H9 (cell line): ENCODE data around the gene CAPZA2. TPM values are rescaled to one million over a fixed set of nuclear protein-coding genes. Genes with fewer than 3 reads are reported as not detected.
A peak's percentile ranks its signal among the peaks of the same experiment; 100 is the strongest.

Experiments
- DNase-seq: peaks from one replicate; pipeline ENCODE4 v3.0.0-alpha.2; 2017
- H2AFZ ChIP-seq: one replicate; pipeline ENCODE4 v1.6.1; 2013; ENCODE audit warnings: mild to moderate bottlenecking, low read length, control low read depth, moderate library complexity
- H2AK5ac ChIP-seq: 2 replicates; pipeline ENCODE4 v1.6.1; 2013; ENCODE audit warnings: low read length, control low read depth, mixed read lengths; ENCODE audit not compliant: insufficient read length
- H2BK120ac ChIP-seq: one replicate; pipeline ENCODE4 v1.6.1; 2013; ENCODE audit warnings: low read depth, mild to moderate bottlenecking, low read length, control low read depth, inconsistent platforms; ENCODE audit not compliant: poor library complexity, severe bottlenecking
- H2BK12ac ChIP-seq: 2 replicates; pipeline ENCODE4 v1.6.1; 2013; ENCODE audit warnings: low read length, control low read depth, mixed read lengths, low read depth; ENCODE audit not compliant: insufficient read length
- H2BK15ac ChIP-seq: 2 replicates; pipeline ENCODE4 v1.6.1; 2013; ENCODE audit warnings: low read depth, low read length, control low read depth
- H2BK20ac ChIP-seq: one replicate; pipeline ENCODE4 v1.6.1; 2013; ENCODE audit warnings: low read depth, mild to moderate bottlenecking, low read length, control low read depth, inconsistent platforms; ENCODE audit not compliant: poor library complexity, severe bottlenecking
- H2BK5ac ChIP-seq: 2 replicates; pipeline ENCODE4 v1.6.1; 2013; ENCODE audit warnings: low read length, control low read depth, mixed read lengths; ENCODE audit not compliant: insufficient read length
- H3K14ac ChIP-seq: 2 replicates; pipeline ENCODE4 v1.6.1; 2013; ENCODE audit warnings: low read length, control low read depth; ENCODE audit not compliant: insufficient read depth
- H3K18ac ChIP-seq: 2 replicates; pipeline ENCODE4 v1.6.1; 2013; ENCODE audit warnings: low read depth, mild to moderate bottlenecking, mixed read lengths, low read length, control low read depth; ENCODE audit not compliant: insufficient read length
- H3K23ac ChIP-seq: 2 replicates; pipeline ENCODE4 v1.6.1; 2013; ENCODE audit warnings: low read length, control low read depth, mixed read lengths, low read depth; ENCODE audit not compliant: insufficient read length
- H3K23me2 ChIP-seq: 2 replicates; pipeline ENCODE4 v1.6.1; 2013; ENCODE audit warnings: low read depth, mild to moderate bottlenecking, mixed read lengths, low read length, control low read depth; ENCODE audit not compliant: insufficient read length, poor library complexity, severe bottlenecking
- H3K27ac ChIP-seq: 2 replicates; pipeline ENCODE4 v1.5.1; 2013; ENCODE audit warnings: low read length, control low read depth, mixed read lengths, low read depth; ENCODE audit not compliant: insufficient read length
- H3K27me3 ChIP-seq: 2 replicates; pipeline ENCODE4 v1.6.1; 2013; ENCODE audit warnings: low read length, control low read depth, inconsistent platforms; ENCODE audit not compliant: insufficient read depth
- H3K4ac ChIP-seq: 2 replicates; pipeline ENCODE4 v1.6.1; 2013; ENCODE audit warnings: low read depth, mild to moderate bottlenecking, control low read depth, inconsistent platforms, low read length, moderate library complexity
- H3K4me1 ChIP-seq: 2 replicates; pipeline ENCODE4 v1.6.1; 2013; ENCODE audit warnings: low read length, control low read depth, inconsistent platforms; ENCODE audit not compliant: insufficient read depth
- H3K4me2 ChIP-seq: 2 replicates; pipeline ENCODE4 v1.6.1; 2013; ENCODE audit warnings: low read length, control low read depth, mixed read lengths; ENCODE audit not compliant: insufficient read length, insufficient read depth
- H3K56ac ChIP-seq: 2 replicates; pipeline ENCODE4 v1.6.1; 2013; ENCODE audit warnings: low read depth, mild to moderate bottlenecking, mixed read lengths, low read length, control low read depth; ENCODE audit not compliant: insufficient read length
- H3K79me1 ChIP-seq: 2 replicates; pipeline ENCODE4 v1.6.1; 2013; ENCODE audit warnings: low read depth, mild to moderate bottlenecking, moderate library complexity, low read length, control low read depth, inconsistent platforms; ENCODE audit not compliant: insufficient read depth, poor library complexity, severe bottlenecking
- H3K79me2 ChIP-seq: 2 replicates; pipeline ENCODE4 v1.6.1; 2013; ENCODE audit warnings: low read length, control low read depth, inconsistent platforms; ENCODE audit not compliant: insufficient read depth
- H3K9ac ChIP-seq: 2 replicates; pipeline ENCODE4 v1.6.1; 2013; ENCODE audit warnings: low read length, control low read depth, mixed read lengths; ENCODE audit not compliant: insufficient read length; ENCODE audit errors: extremely low read depth
- H3K9me3 ChIP-seq: one replicate; pipeline ENCODE4 v1.6.1; 2013; ENCODE audit warnings: low read depth, low read length, inconsistent platforms; ENCODE audit not compliant: control insufficient read depth
- H3T11ph ChIP-seq: one replicate; pipeline ENCODE4 v1.6.1; 2013; ENCODE audit warnings: mild to moderate bottlenecking, low read length, control low read depth, inconsistent platforms
- H4K20me1 ChIP-seq: one replicate; pipeline ENCODE4 v1.6.1; 2013; ENCODE audit not compliant: control insufficient read depth, insufficient read length, insufficient read depth
- H4K5ac ChIP-seq: 2 replicates; pipeline ENCODE4 v1.6.1; 2013; ENCODE audit warnings: low read depth, mild to moderate bottlenecking, mixed read lengths, low read length, control low read depth; ENCODE audit not compliant: insufficient read length
- H4K8ac ChIP-seq: replicated peaks from 2 replicates; pipeline ENCODE4 v1.6.1; 2013; ENCODE audit warnings: low read length, control low read depth, mixed read lengths, low read depth; ENCODE audit not compliant: insufficient read length
- H4K91ac ChIP-seq: 2 replicates; pipeline ENCODE4 v1.6.1; 2013; ENCODE audit warnings: low read depth, mild to moderate bottlenecking, moderate library complexity, mixed read lengths, low read length, control low read depth; ENCODE audit not compliant: insufficient read length
- H3K27ac Mint-ChIP-seq, 3 experiments: 2 replicates in 2 of 3; 3 replicates in 1 of 3; pipeline ENCODE4 v1.8.0; 2020 to 2021; ENCODE audit warnings: mixed read lengths in 3 of 3, mild to moderate bottlenecking in 1 of 3, moderate library complexity in 1 of 3
- H3K27me3 Mint-ChIP-seq: 2 replicates; pipeline ENCODE4 v1.8.0; 2021; ENCODE audit warnings: low read depth, mild to moderate bottlenecking, moderate library complexity, mixed read lengths
- H3K36me3 Mint-ChIP-seq, 3 experiments: 2 replicates in 2 of 3; 3 replicates in 1 of 3; pipeline ENCODE4 v1.8.0; 2020 to 2021; ENCODE audit warnings: low read depth in 3 of 3, mixed read lengths in 3 of 3; ENCODE audit not compliant: insufficient read depth in 1 of 3
- H3K4me1 Mint-ChIP-seq, 2 experiments: 2 replicates each; pipeline ENCODE4 v1.8.0; 2020; ENCODE audit warnings: mixed read lengths in 2 of 2
- H3K4me3 Mint-ChIP-seq, 2 experiments: 2 replicates in 1 of 2; 3 replicates in 1 of 2; pipeline ENCODE4 v1.8.0; 2020 to 2021; ENCODE audit warnings: mild to moderate bottlenecking in 2 of 2, mixed read lengths in 2 of 2, moderate library complexity in 1 of 2
- H3K9me3 Mint-ChIP-seq, 2 experiments: 2 replicates in 1 of 2; 3 replicates in 1 of 2; pipeline ENCODE4 v1.8.0; 2020; ENCODE audit warnings: mild to moderate bottlenecking in 2 of 2, mixed read lengths in 2 of 2, moderate library complexity in 1 of 2
- WGBS: extraction: QIAGEN DNeasy Blood & Tissue Kit; methylation state at CpG from one replicate; pipeline ENCODE4 v1.1.7; 2013; ENCODE audit warnings: missing lambda C conversion rate, low lambda C conversion rate, mixed read lengths; ENCODE audit not compliant: insufficient read length; ENCODE audit errors: extremely low coverage; 5-methylcytosine and 5-hydroxymethylcytosine counted together
- total RNA-seq: library from RNA; stranded (reverse); gene quantifications from 2 replicates; pipeline ENCODE4 v1.2.1, GENCODE V29; 2021
- TF ChIP-seq, protein P1 (sequence below): fragments of 200-600 bp; sonication (generic); conservative IDR thresholded peaks from 3 replicates; pipeline ENCODE4 v1.8.0; 2021; ENCODE audit warnings: antibody characterized with exemption, mild to moderate bottlenecking

Gene CAPZA2
- total RNA-seq, 1 experiment from 2014 or later, result 131 TPM

DNA sequence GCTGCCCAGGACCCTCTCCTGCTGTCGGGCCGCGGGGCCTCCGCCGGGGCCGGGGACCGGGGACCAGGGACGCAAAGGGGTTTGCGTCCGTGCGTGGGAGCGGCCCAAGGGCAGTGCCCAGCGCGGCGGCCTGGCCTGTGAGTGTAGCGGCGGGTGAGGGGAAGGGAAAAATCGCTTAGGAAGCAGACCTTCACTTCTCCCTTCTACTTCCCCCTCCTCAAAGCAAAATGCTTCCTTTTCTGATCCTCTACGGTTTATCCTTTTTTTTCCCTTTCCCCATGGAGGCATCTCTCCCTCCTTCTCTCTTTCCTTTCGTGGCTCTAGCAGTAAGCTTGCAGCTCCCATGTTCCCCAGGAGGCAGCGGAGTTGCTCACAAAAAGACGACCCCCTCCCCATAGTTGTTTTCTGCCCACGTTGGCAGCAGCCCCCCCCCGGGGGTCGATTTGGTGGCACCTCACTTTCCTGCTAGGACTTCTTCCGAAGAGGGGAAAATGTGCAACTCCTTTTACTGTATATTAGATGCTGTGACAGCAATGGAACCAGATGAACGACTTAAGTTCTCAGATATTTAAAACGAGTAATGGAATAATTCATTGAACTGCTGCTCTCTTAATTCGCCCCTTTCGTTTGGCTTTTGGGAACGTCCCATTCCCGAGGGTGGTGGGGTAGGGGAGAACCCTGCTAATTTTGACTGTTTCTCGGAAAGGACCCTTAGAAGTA is 724 bp downstream of the CAPZA2 start:
- H2BK120ac ChIP-seq, result no peak overlapping the region
- H3K14ac ChIP-seq, result peak overlapping the region; percentile 78
- peak overlapping the region; percentile 95 for H3K4me2 ChIP-seq
- H2BK5ac ChIP-seq, result no peak overlapping the region
- no peak overlapping the region for H3T11ph ChIP-seq
- H3K36me3 Mint-ChIP-seq, result no peaks in the 10 kb centered on the region; a peak in 2 of 7 replicates
- H2AFZ ChIP-seq, result no peak overlapping the region
- H3K9me3 ChIP-seq, result no peaks in the 10 kb centered on the region
- H3K27me3 ChIP-seq, result no peaks in the 10 kb centered on the region
- no peak overlapping the region for H2BK15ac ChIP-seq
- TF ChIP-seq, protein P1, sequence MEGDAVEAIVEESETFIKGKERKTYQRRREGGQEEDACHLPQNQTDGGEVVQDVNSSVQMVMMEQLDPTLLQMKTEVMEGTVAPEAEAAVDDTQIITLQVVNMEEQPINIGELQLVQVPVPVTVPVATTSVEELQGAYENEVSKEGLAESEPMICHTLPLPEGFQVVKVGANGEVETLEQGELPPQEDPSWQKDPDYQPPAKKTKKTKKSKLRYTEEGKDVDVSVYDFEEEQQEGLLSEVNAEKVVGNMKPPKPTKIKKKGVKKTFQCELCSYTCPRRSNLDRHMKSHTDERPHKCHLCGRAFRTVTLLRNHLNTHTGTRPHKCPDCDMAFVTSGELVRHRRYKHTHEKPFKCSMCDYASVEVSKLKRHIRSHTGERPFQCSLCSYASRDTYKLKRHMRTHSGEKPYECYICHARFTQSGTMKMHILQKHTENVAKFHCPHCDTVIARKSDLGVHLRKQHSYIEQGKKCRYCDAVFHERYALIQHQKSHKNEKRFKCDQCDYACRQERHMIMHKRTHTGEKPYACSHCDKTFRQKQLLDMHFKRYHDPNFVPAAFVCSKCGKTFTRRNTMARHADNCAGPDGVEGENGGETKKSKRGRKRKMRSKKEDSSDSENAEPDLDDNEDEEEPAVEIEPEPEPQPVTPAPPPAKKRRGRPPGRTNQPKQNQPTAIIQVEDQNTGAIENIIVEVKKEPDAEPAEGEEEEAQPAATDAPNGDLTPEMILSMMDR, result no peak
- no peak overlapping the region for H3K56ac ChIP-seq
- H3K27me3 Mint-ChIP-seq, result peaks cover 5% of the 10 kb centered on the region
- no peak for DNase-seq
- H2BK12ac ChIP-seq, result no peak overlapping the region
- peaks cover 7% of the 10 kb centered on the region for H3K79me1 ChIP-seq
- H3K27ac ChIP-seq, result no peak overlapping the region
- H3K23me2 ChIP-seq, result peaks cover 9% of the 10 kb centered on the region
- H3K4me3 Mint-ChIP-seq, result peak overlapping the region; percentile 88 to 98
- peaks cover 18 to 21% of the 10 kb centered on the region in 2 experiments for H3K4me1 Mint-ChIP-seq
- no peaks in the 10 kb centered on the region for H3K4me1 ChIP-seq
- H3K9ac ChIP-seq, result peak overlapping the region; percentile 85
- H3K79me2 ChIP-seq, result peaks cover 35% of the 10 kb centered on the region; the same call in 1 of the 2 replicates
- peak overlapping the region; percentile 89 to 97 (median 93) for H3K27ac Mint-ChIP-seq
- no peak overlapping the region for H4K5ac ChIP-seq
- H4K8ac ChIP-seq, result no peak overlapping the region
- no CpG with 5 or more reads among the region's 33 CpGs for WGBS
- no peak overlapping the region for H2BK20ac ChIP-seq
- no peaks in the 10 kb centered on the region; a peak in 1 of 5 replicates for H3K9me3 Mint-ChIP-seq
- no peak overlapping the region for H3K4ac ChIP-seq
- H3K18ac ChIP-seq, result peak overlapping the region; percentile 64
- H4K20me1 ChIP-seq, result no peaks in the 10 kb centered on the region
- H4K91ac ChIP-seq, result no peak overlapping the region
- H3K23ac ChIP-seq, result no peak overlapping the region
- no peak overlapping the region for H2AK5ac ChIP-seq
